Measurements from ENCODE around the gene ACAD10. TPM values are rescaled to one million over a fixed set of nuclear protein-coding genes. Genes with fewer than 3 reads are reported as not detected.

Gene ACAD10
- total and polyA plus RNA-seq, 2 donors, result 9.7 to 22.4 TPM

DNA sequence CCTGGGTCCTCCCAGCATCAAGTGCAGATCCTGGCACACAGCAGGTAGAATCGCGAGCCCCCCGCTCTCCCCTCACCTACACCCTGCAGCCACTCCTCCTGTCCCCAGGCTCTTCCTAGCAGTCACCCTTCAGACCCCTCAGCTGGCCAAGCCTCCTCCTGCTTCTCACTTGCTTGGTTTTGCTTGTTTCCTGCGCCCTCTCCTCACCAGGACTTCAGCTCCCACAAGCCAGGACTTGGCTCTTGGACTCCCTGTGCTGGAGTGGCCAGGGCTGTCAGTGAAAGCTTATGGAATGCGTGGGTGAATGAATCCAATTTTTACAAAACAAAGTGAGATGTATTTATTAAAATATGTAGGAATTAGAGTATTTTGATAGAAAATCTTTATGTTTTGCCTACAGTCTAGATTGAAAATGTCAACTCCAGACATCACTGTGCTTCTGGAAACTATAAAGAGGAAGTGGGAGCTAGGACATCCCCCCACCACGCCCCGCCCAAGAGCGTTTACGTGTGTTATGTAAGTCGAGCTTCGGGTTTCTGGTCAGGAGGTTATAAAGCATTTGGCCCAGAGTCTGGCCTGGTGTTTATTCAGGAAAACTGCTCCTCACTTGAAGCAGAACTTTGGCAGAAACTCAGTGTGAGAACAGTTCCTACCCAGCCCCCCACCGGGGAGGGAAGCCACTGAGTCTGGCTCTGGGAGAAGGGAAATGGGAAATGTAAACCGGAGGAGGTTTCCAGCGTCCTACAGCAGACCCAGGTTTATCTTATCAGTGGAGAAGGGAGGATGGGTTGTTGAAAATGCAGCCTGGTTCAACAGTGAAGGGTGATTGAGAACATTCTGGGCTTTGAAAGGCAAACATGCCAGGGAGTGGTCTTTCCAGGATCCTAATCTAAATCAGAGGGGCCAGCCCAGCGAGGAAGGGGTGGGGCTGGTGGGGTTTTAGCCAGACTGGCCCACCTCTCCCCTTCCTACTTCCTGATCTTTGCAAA is 89.6 kb downstream of the ACAD10 start:
- Histone ChIP-seq H3K4me3 (ENCODE audit: low read length in 2 of 2) (no peak overlapping the region), H3K36me3 (ENCODE audit: control insufficient read depth in 2 of 2, insufficient read depth in 2 of 2, low read length in 1 of 2) (no peaks in the 10 kb centered on the region), H3K9me3 (ENCODE audit: control insufficient read depth in 2 of 2, insufficient read depth in 1 of 2, low read length in 1 of 2) (no peaks in the 10 kb centered on the region), H3K27ac (ENCODE audit: low read depth in 1 of 2, low read length in 1 of 2) (peak overlapping the region; percentile 46 to 87), H3K4me1 (ENCODE audit: control insufficient read depth in 2 of 2, insufficient read depth in 2 of 2, low read length in 2 of 2) (peaks cover 0 to 24% of the 10 kb centered on the region in 2 donors), H3K27me3 (ENCODE audit: control insufficient read depth in 2 of 2, insufficient read depth in 1 of 2, low read length in 1 of 2) (no peaks in the 10 kb centered on the region)
- peak in 3 of 9 donors; percentile 31 to 67 (median 33) for DNase-seq (ENCODE audit: low read depth in 6 of 9, low spot score in 9 of 9)
- WGBS, result 36% methylated on average over 15 of the region's 15 CpGs

DNA sequence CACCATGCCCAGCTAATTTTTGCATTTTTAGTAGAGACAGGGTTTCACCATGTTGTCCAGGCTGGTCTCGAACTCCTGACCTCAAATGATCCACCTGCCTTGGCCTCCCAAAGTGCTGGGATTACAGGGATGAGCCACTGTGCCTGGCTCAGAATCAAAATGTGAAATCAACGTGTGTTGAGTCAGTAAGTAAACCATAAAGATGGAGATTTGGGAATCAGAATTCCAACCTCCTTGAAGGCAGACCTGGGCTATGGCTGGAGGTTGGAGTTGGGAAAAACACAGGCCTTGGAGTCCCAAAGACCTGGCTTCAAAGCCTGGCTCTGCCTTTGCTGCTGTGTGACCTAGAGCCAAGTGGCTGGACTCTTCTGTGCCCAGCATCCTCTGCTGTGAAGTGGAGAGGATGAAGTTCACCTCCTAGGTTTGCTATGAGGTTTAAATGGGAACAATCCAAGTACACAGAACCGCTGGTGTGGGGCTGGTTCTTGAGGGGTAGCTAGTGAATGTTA is 91.0 kb downstream of the ACAD10 start:
- Histone ChIP-seq H3K9me3 (ENCODE audit: control insufficient read depth in 2 of 2, insufficient read depth in 1 of 2, low read length in 1 of 2) (peaks cover 2 to 5% of the 10 kb centered on the region in 2 donors), H3K36me3 (ENCODE audit: control insufficient read depth in 2 of 2, insufficient read depth in 2 of 2, low read length in 1 of 2) (peaks cover 0 to 2% of the 10 kb centered on the region in 2 donors), H3K27me3 (ENCODE audit: control insufficient read depth in 2 of 2, insufficient read depth in 1 of 2, low read length in 1 of 2) (no peaks in the 10 kb centered on the region), H3K4me3 (ENCODE audit: low read length in 2 of 2) (no peak overlapping the region), H3K4me1 (ENCODE audit: control insufficient read depth in 2 of 2, insufficient read depth in 2 of 2, low read length in 2 of 2) (peaks cover 0 to 24% of the 10 kb centered on the region in 2 donors), H3K27ac (ENCODE audit: low read depth in 1 of 2, low read length in 1 of 2) (peak overlapping the region in 1 of 2 donors; percentile 44)
- WGBS, result 99% methylated on average over 3 of the region's 3 CpGs
- no peak for DNase-seq (ENCODE audit: low read depth in 6 of 9, low spot score in 9 of 9)

DNA sequence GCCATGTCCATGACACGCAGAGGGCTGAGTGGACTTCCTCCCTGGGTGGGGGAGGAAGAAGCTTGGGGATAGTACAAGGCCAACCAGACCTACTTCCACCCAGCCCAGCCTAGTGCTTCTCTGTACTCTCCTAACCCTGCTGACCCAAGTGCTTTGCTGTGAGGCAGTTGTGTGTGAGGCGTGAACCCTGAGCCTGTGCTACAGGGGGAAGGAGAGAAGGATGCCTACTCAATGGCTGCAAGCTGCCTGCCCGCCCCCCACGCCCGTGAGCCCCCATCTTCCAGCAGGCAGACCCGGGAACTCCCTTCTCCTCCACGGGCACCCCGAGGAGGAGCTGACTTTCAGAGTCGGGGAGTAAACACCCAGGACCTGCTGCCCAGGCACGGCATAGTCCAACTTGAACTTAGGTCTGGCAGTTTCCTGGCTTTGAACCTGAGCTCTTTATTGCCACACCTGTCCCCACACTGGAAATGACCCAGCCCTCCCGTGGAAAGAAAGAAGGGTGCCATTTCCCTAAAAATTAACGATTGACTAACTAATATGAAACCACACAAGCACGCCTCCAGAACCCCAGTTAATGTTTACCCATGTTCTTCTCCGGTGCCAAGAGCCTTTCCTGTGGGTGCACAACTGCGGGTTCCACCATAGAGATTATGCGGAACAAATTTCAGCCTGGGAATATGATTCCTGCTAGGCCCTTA is 91.6 kb downstream of the ACAD10 start:
- Histone ChIP-seq H3K27ac (ENCODE audit: low read depth in 1 of 2, low read length in 1 of 2) (peak overlapping the region in 1 of 2 donors; percentile 66), H3K36me3 (ENCODE audit: control insufficient read depth in 2 of 2, insufficient read depth in 2 of 2, low read length in 1 of 2) (peaks cover 0 to 2% of the 10 kb centered on the region in 2 donors), H3K27me3 (ENCODE audit: control insufficient read depth in 2 of 2, insufficient read depth in 1 of 2, low read length in 1 of 2) (no peaks in the 10 kb centered on the region), H3K4me3 (ENCODE audit: low read length in 2 of 2) (no peak overlapping the region), H3K9me3 (ENCODE audit: control insufficient read depth in 2 of 2, insufficient read depth in 1 of 2, low read length in 1 of 2) (peaks cover 2 to 5% of the 10 kb centered on the region in 2 donors), H3K4me1 (ENCODE audit: control insufficient read depth in 2 of 2, insufficient read depth in 2 of 2, low read length in 2 of 2) (peaks cover 0 to 24% of the 10 kb centered on the region in 2 donors)
- WGBS, result 95% methylated on average over 16 of the region's 16 CpGs
- no peak for DNase-seq (ENCODE audit: low read depth in 6 of 9, low spot score in 9 of 9)

- peaks cover 2 to 5% of the 10 kb centered on the region in 2 donors for H3K9me3 ChIP-seq (ENCODE audit: control insufficient read depth in 2 of 2, insufficient read depth in 1 of 2, low read length in 1 of 2)
- 96% methylated on average over 10 of the region's 10 CpGs for WGBS
- H3K27ac ChIP-seq (ENCODE audit: low read depth in 1 of 2, low read length in 1 of 2), result no peak overlapping the region
- H3K36me3 ChIP-seq (ENCODE audit: control insufficient read depth in 2 of 2, insufficient read depth in 2 of 2, low read length in 1 of 2), result peaks cover 0 to 2% of the 10 kb centered on the region in 2 donors
- no peaks in the 10 kb centered on the region for H3K27me3 ChIP-seq (ENCODE audit: control insufficient read depth in 2 of 2, insufficient read depth in 1 of 2, low read length in 1 of 2)
- peaks cover 0 to 15% of the 10 kb centered on the region in 2 donors for H3K4me1 ChIP-seq (ENCODE audit: control insufficient read depth in 2 of 2, insufficient read depth in 2 of 2, low read length in 2 of 2)
- H3K4me3 ChIP-seq (ENCODE audit: low read length in 2 of 2), result no peak overlapping the region
- DNase-seq (ENCODE audit: low read depth in 6 of 9, low spot score in 9 of 9), result no peak
Measured at GRCh38 chr12:111780166-111780565, 94.3 kb downstream of the ACAD10 start.

DNA sequence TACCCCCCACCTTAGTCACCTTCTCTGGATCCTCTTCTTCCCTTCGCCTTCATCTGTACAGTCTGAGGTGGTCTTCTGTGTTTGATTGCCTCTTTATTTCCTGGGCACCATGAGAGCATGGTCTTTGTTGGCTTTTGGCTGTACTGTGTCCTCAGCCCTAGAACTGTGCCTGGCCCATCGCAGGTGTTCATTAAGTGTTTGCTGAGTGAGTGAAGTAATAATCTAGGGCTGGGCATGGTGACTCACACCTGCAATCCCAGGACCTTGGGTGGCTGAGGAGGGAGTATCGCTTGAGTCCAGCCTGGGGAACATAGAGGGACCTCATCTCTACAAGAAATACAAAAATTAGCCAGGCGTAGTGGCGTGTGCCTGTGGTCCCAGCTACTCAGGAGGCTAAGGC is 94.8 kb downstream of the ACAD10 start:
- no peak overlapping the region for H3K4me3 ChIP-seq (ENCODE audit: low read length in 2 of 2)
- peaks cover 0 to 11% of the 10 kb centered on the region in 2 donors for H3K4me1 ChIP-seq (ENCODE audit: control insufficient read depth in 2 of 2, insufficient read depth in 2 of 2, low read length in 2 of 2)
- peaks cover 2 to 5% of the 10 kb centered on the region in 2 donors for H3K9me3 ChIP-seq (ENCODE audit: control insufficient read depth in 2 of 2, insufficient read depth in 1 of 2, low read length in 1 of 2)
- 98% methylated on average over 5 of the region's 5 CpGs for WGBS
- peaks cover 0 to 2% of the 10 kb centered on the region in 2 donors for H3K36me3 ChIP-seq (ENCODE audit: control insufficient read depth in 2 of 2, insufficient read depth in 2 of 2, low read length in 1 of 2)
- no peak overlapping the region for H3K27ac ChIP-seq (ENCODE audit: low read depth in 1 of 2, low read length in 1 of 2)
- H3K27me3 ChIP-seq (ENCODE audit: control insufficient read depth in 2 of 2, insufficient read depth in 1 of 2, low read length in 1 of 2), result no peaks in the 10 kb centered on the region
- no peak for DNase-seq (ENCODE audit: low read depth in 6 of 9, low spot score in 9 of 9)

DNA sequence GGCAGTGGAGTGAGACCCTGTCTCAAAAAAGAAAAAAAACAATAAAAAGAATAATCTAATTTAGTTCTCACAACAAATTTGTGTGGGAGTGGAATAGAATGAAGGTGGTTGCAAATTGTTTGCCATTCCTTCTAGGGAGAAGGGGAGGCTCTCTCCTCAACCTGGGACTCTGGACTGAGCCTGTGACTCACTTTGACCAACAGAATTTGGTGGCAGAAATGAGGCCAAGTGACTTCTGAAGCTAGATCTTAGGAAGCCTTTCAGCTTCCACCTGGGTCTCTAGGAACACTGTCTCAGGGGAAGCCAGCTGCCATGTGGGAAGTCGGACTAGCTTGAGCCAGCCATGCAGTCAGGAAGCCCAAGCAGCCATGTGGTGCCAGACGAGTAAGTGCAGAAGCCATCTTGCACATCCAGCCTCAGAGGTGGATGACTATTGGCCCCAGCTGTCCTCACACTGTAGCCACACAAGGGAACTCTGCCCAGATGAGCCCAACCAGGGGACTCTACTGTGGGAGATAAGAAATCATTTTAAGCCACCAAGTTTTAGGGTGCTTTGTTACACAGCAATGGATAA is 95.3 kb downstream of the ACAD10 start:
- H3K9me3 ChIP-seq (ENCODE audit: control insufficient read depth in 2 of 2, insufficient read depth in 1 of 2, low read length in 1 of 2), result peaks cover 2 to 5% of the 10 kb centered on the region in 2 donors
- H3K4me3 ChIP-seq (ENCODE audit: low read length in 2 of 2), result no peak overlapping the region
- H3K27me3 ChIP-seq (ENCODE audit: control insufficient read depth in 2 of 2, insufficient read depth in 1 of 2, low read length in 1 of 2), result no peaks in the 10 kb centered on the region
- peaks cover 0 to 5% of the 10 kb centered on the region in 2 donors for H3K4me1 ChIP-seq (ENCODE audit: control insufficient read depth in 2 of 2, insufficient read depth in 2 of 2, low read length in 2 of 2)
- H3K27ac ChIP-seq (ENCODE audit: low read depth in 1 of 2, low read length in 1 of 2), result no peak overlapping the region
- DNase-seq (ENCODE audit: low read depth in 6 of 9, low spot score in 9 of 9), result no peak
- 98% methylated on average over 2 of the region's 2 CpGs for WGBS
- peaks cover 0 to 2% of the 10 kb centered on the region in 2 donors for H3K36me3 ChIP-seq (ENCODE audit: control insufficient read depth in 2 of 2, insufficient read depth in 2 of 2, low read length in 1 of 2)

DNA sequence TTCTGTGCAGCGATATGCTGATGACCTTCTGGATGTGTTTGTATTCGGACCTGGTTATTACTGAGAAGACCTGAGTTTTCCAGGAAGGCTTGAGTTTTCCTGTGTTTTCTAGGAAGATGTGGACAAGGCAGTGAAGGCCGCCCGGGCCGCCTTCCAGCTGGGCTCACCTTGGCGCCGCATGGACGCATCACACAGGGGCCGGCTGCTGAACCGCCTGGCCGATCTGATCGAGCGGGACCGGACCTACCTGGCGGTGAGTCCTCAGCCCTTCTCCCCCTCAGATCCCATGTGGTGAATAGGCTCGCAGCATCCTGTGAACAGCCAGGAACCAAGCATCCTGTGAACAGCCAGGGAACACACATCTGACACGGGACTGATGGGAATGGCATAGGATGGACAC is 97.2 kb downstream of the ACAD10 start:
- H3K36me3 ChIP-seq (ENCODE audit: control insufficient read depth in 2 of 2, insufficient read depth in 2 of 2, low read length in 1 of 2), result peaks cover 0 to 2% of the 10 kb centered on the region in 2 donors
- DNase-seq (ENCODE audit: low read depth in 6 of 9, low spot score in 9 of 9), result no peak
- H3K4me1 ChIP-seq (ENCODE audit: control insufficient read depth in 2 of 2, insufficient read depth in 2 of 2, low read length in 2 of 2), result no peaks in the 10 kb centered on the region
- H3K27ac ChIP-seq (ENCODE audit: low read depth in 1 of 2, low read length in 1 of 2), result no peak overlapping the region
- H3K9me3 ChIP-seq (ENCODE audit: control insufficient read depth in 2 of 2, insufficient read depth in 1 of 2, low read length in 1 of 2), result peaks cover 2 to 5% of the 10 kb centered on the region in 2 donors
- 99% methylated on average over 17 of the region's 17 CpGs for WGBS
- no peak overlapping the region for H3K4me3 ChIP-seq (ENCODE audit: low read length in 2 of 2)
- H3K27me3 ChIP-seq (ENCODE audit: control insufficient read depth in 2 of 2, insufficient read depth in 1 of 2, low read length in 1 of 2), result no peaks in the 10 kb centered on the region

DNA sequence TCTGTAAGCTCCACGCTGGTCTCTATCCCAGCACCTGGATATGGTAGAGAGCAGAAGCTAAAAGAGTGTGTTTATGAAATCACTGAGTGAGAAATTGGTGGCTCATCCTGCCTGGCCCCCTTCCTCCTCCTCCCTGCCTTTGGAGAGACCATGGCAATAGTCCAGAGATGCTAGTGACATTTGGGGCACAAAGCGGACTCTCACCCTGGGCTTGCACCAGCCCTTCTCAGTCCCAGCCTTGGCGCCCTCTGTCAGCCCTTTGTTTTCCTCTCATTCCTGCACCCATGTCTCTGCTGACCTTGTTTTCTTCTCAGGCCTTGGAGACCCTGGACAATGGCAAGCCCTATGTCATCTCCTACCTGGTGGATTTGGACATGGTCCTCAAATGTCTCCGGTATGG is 99.1 kb downstream of the ACAD10 start:
- Histone ChIP-seq H3K36me3 (ENCODE audit: control insufficient read depth in 2 of 2, insufficient read depth in 2 of 2, low read length in 1 of 2) (peaks cover 0 to 6% of the 10 kb centered on the region in 2 donors), H3K27ac (ENCODE audit: low read depth in 1 of 2, low read length in 1 of 2) (no peak overlapping the region)

More for the DNA sequence above, 99.1 kb downstream of the ACAD10 start:
- WGBS, result 95% methylated on average over 4 of the region's 4 CpGs
- Histone ChIP-seq H3K9me3 (ENCODE audit: control insufficient read depth in 2 of 2, insufficient read depth in 1 of 2, low read length in 1 of 2) (peaks cover 2 to 5% of the 10 kb centered on the region in 2 donors), H3K4me1 (ENCODE audit: control insufficient read depth in 2 of 2, insufficient read depth in 2 of 2, low read length in 2 of 2) (no peaks in the 10 kb centered on the region), H3K4me3 (ENCODE audit: low read length in 2 of 2) (no peak overlapping the region), H3K27me3 (ENCODE audit: control insufficient read depth in 2 of 2, insufficient read depth in 1 of 2, low read length in 1 of 2) (no peaks in the 10 kb centered on the region)
- DNase-seq (ENCODE audit: low read depth in 6 of 9, low spot score in 9 of 9), result no peak

Data from thymus (tissue), 11 donors.